ENCODE measurements around the gene S100A8. TPM values are rescaled to one million over a fixed set of nuclear protein-coding genes. Genes with fewer than 3 reads are reported as not detected.

Gene S100A8
- polyA plus RNA-seq, 3 donors = 4,193 to 30,135 (median 27,689) TPM

- H3K4me3 ChIP-seq (replicated peaks in 1 of 3; ENCODE audit: low read depth in 2 of 3, low read length in 3 of 3) = no peak overlapping the region
- peaks cover 37 to 52% of the 10 kb centered on the region in 2 donors for H3K4me1 ChIP-seq (ENCODE audit: control insufficient read depth in 1 of 2, insufficient read depth in 2 of 2, low read length in 2 of 2)
- peaks cover 10% of the 10 kb centered on the region for H4K20me1 ChIP-seq (ENCODE audit: insufficient read depth, low read length)
- no peak overlapping the region for H3K9ac ChIP-seq (ENCODE audit: insufficient read depth, low read length, poor library complexity, severe bottlenecking)
- H3K4me2 ChIP-seq (replicated peaks; ENCODE audit: extremely low read depth, low read length, poor library complexity, severe bottlenecking) = no peak overlapping the region
- Mint-ChIP-seq H3K4me3 (no peak overlapping the region), H3K27ac (peak overlapping the region in 3 of 7 donors; percentile 7 to 66 (median 20)), H3K9me3 (peaks cover 0 to 3% (median 1%) of the 10 kb centered on the region in 7 donors), H3K36me3 (peaks cover 3 to 7% of the 10 kb centered on the region in 2 donors), H3K4me1 (peaks cover 50% of the 10 kb centered on the region), H3K27me3 (ENCODE audit: low read depth in 3 of 3) (peaks cover 3 to 9% (median 5%) of the 10 kb centered on the region in 3 donors)
- H3K27ac ChIP-seq (ENCODE audit: low read depth in 1 of 2, low read length in 2 of 2) = no peak overlapping the region
- peaks cover 0 to 4% of the 10 kb centered on the region in 2 donors for H3K36me3 ChIP-seq (replicated peaks in 1 of 2; ENCODE audit: control insufficient read depth in 1 of 2, insufficient read depth in 2 of 2, low read length in 2 of 2)
- no peaks in the 10 kb centered on the region for H3K9me3 ChIP-seq (replicated peaks in 1 of 2; ENCODE audit: control insufficient read depth in 1 of 2, insufficient read depth in 1 of 2, low read length in 2 of 2)
- H2AFZ ChIP-seq (ENCODE audit: insufficient read depth, low read depth, low read length, poor library complexity, severe bottlenecking) = no peak overlapping the region
- WGBS (ENCODE audit: insufficient coverage) = 77% methylated on average over 5 of the region's 7 CpGs
- no peaks in the 10 kb centered on the region for H3K27me3 ChIP-seq (ENCODE audit: control insufficient read depth in 2 of 2, insufficient read depth in 2 of 2, low read length in 2 of 2)
- TF ChIP-seq, protein P1, sequence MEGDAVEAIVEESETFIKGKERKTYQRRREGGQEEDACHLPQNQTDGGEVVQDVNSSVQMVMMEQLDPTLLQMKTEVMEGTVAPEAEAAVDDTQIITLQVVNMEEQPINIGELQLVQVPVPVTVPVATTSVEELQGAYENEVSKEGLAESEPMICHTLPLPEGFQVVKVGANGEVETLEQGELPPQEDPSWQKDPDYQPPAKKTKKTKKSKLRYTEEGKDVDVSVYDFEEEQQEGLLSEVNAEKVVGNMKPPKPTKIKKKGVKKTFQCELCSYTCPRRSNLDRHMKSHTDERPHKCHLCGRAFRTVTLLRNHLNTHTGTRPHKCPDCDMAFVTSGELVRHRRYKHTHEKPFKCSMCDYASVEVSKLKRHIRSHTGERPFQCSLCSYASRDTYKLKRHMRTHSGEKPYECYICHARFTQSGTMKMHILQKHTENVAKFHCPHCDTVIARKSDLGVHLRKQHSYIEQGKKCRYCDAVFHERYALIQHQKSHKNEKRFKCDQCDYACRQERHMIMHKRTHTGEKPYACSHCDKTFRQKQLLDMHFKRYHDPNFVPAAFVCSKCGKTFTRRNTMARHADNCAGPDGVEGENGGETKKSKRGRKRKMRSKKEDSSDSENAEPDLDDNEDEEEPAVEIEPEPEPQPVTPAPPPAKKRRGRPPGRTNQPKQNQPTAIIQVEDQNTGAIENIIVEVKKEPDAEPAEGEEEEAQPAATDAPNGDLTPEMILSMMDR (IDR thresholded peaks at IDR 0.05) = no peak
- no peak for DNase-seq
- intact Hi-C loops (cut with micrococcal nuclease) = loop anchor here in 1 of 2 donors (2.0 kb wide), 2 partner anchors 51 to 141 kb away; no protein-coding TSS in a partner anchor
- H3K79me2 ChIP-seq (ENCODE audit: insufficient read depth, low read length) = peaks cover 31% of the 10 kb centered on the region
These were observed 37.5 kb downstream of the S100A8 start for GRCh38 chr1:153353226-153353947.

DNA sequence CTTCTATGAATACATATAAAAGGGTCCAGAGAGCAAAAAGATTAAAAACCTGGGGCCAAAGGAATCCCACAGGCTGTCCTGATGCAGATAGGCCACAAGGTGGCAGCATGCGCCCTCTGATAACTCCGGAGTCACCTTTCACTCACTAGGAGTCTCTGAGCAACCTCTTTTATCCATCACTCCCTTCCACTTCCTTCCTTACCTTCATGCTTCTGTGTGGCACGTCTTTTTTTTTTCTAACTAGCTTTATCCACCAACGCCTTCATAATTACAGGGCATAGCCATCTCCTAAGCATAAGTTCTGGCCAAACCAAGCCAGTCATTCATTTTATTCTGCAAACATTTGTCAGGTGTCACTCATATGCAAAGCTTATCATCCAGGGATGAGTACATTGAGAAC is 38.4 kb downstream of the S100A8 start:
- no peaks in the 10 kb centered on the region for H3K36me3 Mint-ChIP-seq
- peak; percentile 64 to 81 (median 73) for DNase-seq
- Histone ChIP-seq H3K4me2 (replicated peaks; ENCODE audit: extremely low read depth, low read length, poor library complexity, severe bottlenecking) (no peak overlapping the region), H3K27ac (ENCODE audit: low read depth in 1 of 2, low read length in 2 of 2) (no peak overlapping the region), H3K4me3 (replicated peaks in 1 of 3; ENCODE audit: low read depth in 2 of 3, low read length in 3 of 3) (no peak overlapping the region), H2AFZ (ENCODE audit: insufficient read depth, low read depth, low read length, poor library complexity, severe bottlenecking) (no peak overlapping the region), H3K79me2 (ENCODE audit: insufficient read depth, low read length) (peaks cover 23% of the 10 kb centered on the region), H3K36me3 (replicated peaks in 1 of 2; ENCODE audit: control insufficient read depth in 1 of 2, insufficient read depth in 2 of 2, low read length in 2 of 2) (no peaks in the 10 kb centered on the region), H4K20me1 (ENCODE audit: insufficient read depth, low read length) (peaks cover 1% of the 10 kb centered on the region), H3K27me3 (ENCODE audit: control insufficient read depth in 2 of 2, insufficient read depth in 2 of 2, low read length in 2 of 2) (no peaks in the 10 kb centered on the region), H3K4me1 (ENCODE audit: control insufficient read depth in 1 of 2, insufficient read depth in 2 of 2, low read length in 2 of 2) (peaks cover 37 to 45% of the 10 kb centered on the region in 2 donors), H3K9ac (ENCODE audit: insufficient read depth, low read length, poor library complexity, severe bottlenecking) (no peak overlapping the region), H3K9me3 (replicated peaks in 1 of 2; ENCODE audit: control insufficient read depth in 1 of 2, insufficient read depth in 1 of 2, low read length in 2 of 2) (no peaks in the 10 kb centered on the region)
- peaks cover 6 to 9% (median 8%) of the 10 kb centered on the region in 3 donors for H3K27me3 Mint-ChIP-seq (ENCODE audit: low read depth in 3 of 3)
- intact Hi-C loops (cut with micrococcal nuclease) = loop anchor here (1.0 to 2.0 kb wide), 3 partner anchors 52 to 143 kb away; no protein-coding TSS in a partner anchor
- peaks cover 41% of the 10 kb centered on the region for H3K4me1 Mint-ChIP-seq
- no peak overlapping the region for H3K27ac Mint-ChIP-seq
- TF ChIP-seq, protein P1 (IDR thresholded peaks at IDR 0.05) = peak; percentile 97
- H3K9me3 Mint-ChIP-seq = peaks cover 0 to 3% (median 0%) of the 10 kb centered on the region in 7 donors
- no peak overlapping the region for H3K4me3 Mint-ChIP-seq
- WGBS (ENCODE audit: insufficient coverage) = 0% methylated on average over 4 of the region's 4 CpGs

Data from CD14-positive monocyte (primary cell).